HG03139 (cell line): ENCODE measurements around the gene MACF1.

Source experiments
- ATAC-seq: cut with Tn5 transposase; IDR thresholded peaks from one replicate; pipeline ENCODE4 v1.9.1; 2021; ENCODE audit not compliant: unreplicated experiment

MACF1 gene

GRCh38 chr1:39387452-39387851 is 183.0 kb downstream of the MACF1 start:
- ATAC-seq, result no peak

GRCh38 chr1:39391691-39392679 is 187.5 kb downstream of the MACF1 start:
- ATAC-seq, result no peak

- ATAC-seq, result no peak
These were observed 188.5 kb downstream of the MACF1 start for GRCh38 chr1:39392851-39393573.

GRCh38 chr1:39393645-39394044 is 189.2 kb downstream of the MACF1 start:
- no peak for ATAC-seq

GRCh38 chr1:39394059-39394458 is 189.6 kb downstream of the MACF1 start:
- ATAC-seq, result no peak

- ATAC-seq, result no peak
These were observed 190.1 kb downstream of the MACF1 start for GRCh38 chr1:39394598-39394997.

GRCh38 chr1:39395357-39395831 is 190.9 kb downstream of the MACF1 start:
- ATAC-seq, result no peak

- ATAC-seq, result no peak
These were observed 192.2 kb downstream of the MACF1 start for GRCh38 chr1:39396671-39397070.

- no peak for ATAC-seq
These were observed 193.0 kb downstream of the MACF1 start for GRCh38 chr1:39397487-39397886.

GRCh38 chr1:39398278-39399021 is 194.0 kb downstream of the MACF1 start:
- ATAC-seq, result no peak

GRCh38 chr1:39401106-39401505 is 196.6 kb downstream of the MACF1 start:
- ATAC-seq, result no peak

- ATAC-seq, result no peak
These were observed 200.4 kb downstream of the MACF1 start for GRCh38 chr1:39404876-39405275.

GRCh38 chr1:39405358-39405757 is 200.9 kb downstream of the MACF1 start:
- no peak for ATAC-seq

GRCh38 chr1:39406533-39407450 is 202.3 kb downstream of the MACF1 start:
- no peak for ATAC-seq

GRCh38 chr1:39407510-39407895 is 203.0 kb downstream of the MACF1 start:
- ATAC-seq, result no peak

- peak; percentile 22 for ATAC-seq
These were observed 203.6 kb downstream of the MACF1 start for GRCh38 chr1:39407896-39408640.

GRCh38 chr1:39408641-39409054 is 204.2 kb downstream of the MACF1 start:
- peak; percentile 62 for ATAC-seq

GRCh38 chr1:39409055-39409816 is 204.7 kb downstream of the MACF1 start:
- peak; percentile 18 for ATAC-seq
